KBM-7 (cell line): ENCODE results near the gene CD53.
A peak's percentile ranks its signal among the peaks of the same experiment; 100 is the strongest.
"Not testable (repeated sequence)": the region's sequence is repeated elsewhere in the genome, so short reads cannot be mapped to it uniquely, and the experiment has no call there.

Experiments
- DNase-seq: peaks from one replicate; pipeline ENCODE4 v3.0.0-alpha.2; 2015
- in situ Hi-C: fragments of 300-500 bp; cut with MboI; formaldehyde crosslinking; loops from 2 replicates; pipeline ENCODE4 v1.14.3; 2020; ENCODE audit warnings: low sequenced_read_pairs, low pct_unique_long_range_greater_than_20kb, mixed read lengths

CD53 gene

GRCh38 chr1:110872745-110873720, at the start of gene CD53:
Gene CD53, plus strand, starts transcription at chr1:110873148. Its CDS starts 18,261 bp downstream, at chr1:110891409.
- DNase-seq, result peak; percentile 96
- in situ Hi-C loops, result no loop called here

GRCh38 chr1:110824192-110824591, 48.8 kb upstream of the CD53 start:
- no peak for DNase-seq
- in situ Hi-C loops, result no loop called here

- peak; percentile 54 for DNase-seq
- in situ Hi-C loops, result no loop called here
Observed at GRCh38 chr1:110829955-110830553, 42.9 kb upstream of the CD53 start.

GRCh38 chr1:110833779-110834178, 39.2 kb upstream of the CD53 start:
- in situ Hi-C loops, result not testable (repeated sequence)

GRCh38 chr1:110846861-110847260, 26.1 kb upstream of the CD53 start:
- no peak for DNase-seq
- in situ Hi-C loops, result no loop called here

More at GRCh38 chr1:110833779-110834178, 39.2 kb upstream of the CD53 start:
- DNase-seq, result not testable (repeated sequence)

GRCh38 chr1:110850145-110850544, 22.8 kb upstream of the CD53 start:
- DNase-seq, result no peak
- in situ Hi-C loops, result no loop called here

- DNase-seq, result no peak
- in situ Hi-C loops, result no loop called here
Observed at GRCh38 chr1:110850627-110851026, 22.3 kb upstream of the CD53 start.

- DNase-seq, result no peak
- in situ Hi-C loops, result no loop called here
Observed at GRCh38 chr1:110853135-110853534, 19.8 kb upstream of the CD53 start.

- in situ Hi-C loops, result no loop called here
- no peak for DNase-seq
Observed at GRCh38 chr1:110856410-110856809, 16.5 kb upstream of the CD53 start.

- in situ Hi-C loops, result no loop called here
- no peak for DNase-seq
Observed at GRCh38 chr1:110857964-110858948, 14.7 kb upstream of the CD53 start.

- DNase-seq, result no peak
- in situ Hi-C loops, result no loop called here
Observed at GRCh38 chr1:110859062-110859461, 13.9 kb upstream of the CD53 start.

GRCh38 chr1:110860174-110860573, 12.8 kb upstream of the CD53 start:
- in situ Hi-C loops, result no loop called here
- DNase-seq, result no peak

- DNase-seq, in situ Hi-C loops: not testable (repeated sequence)
Observed at GRCh38 chr1:110860620-110861019, 12.3 kb upstream of the CD53 start.

- in situ Hi-C loops, DNase-seq: not testable (repeated sequence)
Observed at GRCh38 chr1:110861942-110862341, 11.0 kb upstream of the CD53 start.

GRCh38 chr1:110864287-110864686, 8.7 kb upstream of the CD53 start:
- in situ Hi-C loops, result no loop called here
- DNase-seq, result no peak

- DNase-seq, result no peak
- in situ Hi-C loops, result no loop called here
Observed at GRCh38 chr1:110870721-110871388, 2.1 kb upstream of the CD53 start.

- no peak for DNase-seq
- in situ Hi-C loops, result no loop called here
Observed at GRCh38 chr1:110872366-110872744, 593 bp upstream of the CD53 start.

- in situ Hi-C loops, result no loop called here
- no peak for DNase-seq
Observed at GRCh38 chr1:110873856-110874255, 908 bp downstream of the CD53 start.
